GM19239 (cell line): ENCODE data around the gene AFF3.

Source experiments
- DNase-seq: peaks from one replicate; pipeline ENCODE4 v3.0.0; 2011; ENCODE audit warnings: low spot score; ENCODE audit not compliant: insufficient read length
- FAIRE-seq: peaks from 2 replicates; lab custom pipeline; 2011; peaks lifted over from hg19 to GRCh38; lab: Jason Lieb, UNC

Gene AFF3

GRCh38 chr2:100021791-100022340 is 120.5 kb downstream of the AFF3 start:
- no peak for FAIRE-seq

GRCh38 chr2:100019499-100019898 is 122.9 kb downstream of the AFF3 start:
- DNase-seq (no peak), FAIRE-seq (no peak)

More at GRCh38 chr2:100021791-100022340, 120.5 kb downstream of the AFF3 start:
- DNase-seq, result no peak

- DNase-seq, result no peak
- no peak for FAIRE-seq
Measured at GRCh38 chr2:100018341-100019193, 123.8 kb downstream of the AFF3 start.

GRCh38 chr2:100017633-100018032 is 124.8 kb downstream of the AFF3 start:
- FAIRE-seq (no peak), DNase-seq (no peak)

GRCh38 chr2:100016756-100017155 is 125.6 kb downstream of the AFF3 start:
- FAIRE-seq (no peak), DNase-seq (no peak)

GRCh38 chr2:100015849-100016248 is 126.5 kb downstream of the AFF3 start:
- FAIRE-seq, result no peak
- no peak for DNase-seq

GRCh38 chr2:100013892-100014677 is 128.3 kb downstream of the AFF3 start:
- DNase-seq (no peak), FAIRE-seq (no peak)

- FAIRE-seq (no peak), DNase-seq (no peak)
Measured at GRCh38 chr2:100012561-100012960, 129.8 kb downstream of the AFF3 start.

GRCh38 chr2:100011272-100011731 is 131.1 kb downstream of the AFF3 start:
- FAIRE-seq (no peak), DNase-seq (no peak)

GRCh38 chr2:100010606-100011005 is 131.8 kb downstream of the AFF3 start:
- DNase-seq (no peak), FAIRE-seq (no peak)

GRCh38 chr2:100009743-100010142 is 132.6 kb downstream of the AFF3 start:
- FAIRE-seq (no peak), DNase-seq (no peak)

GRCh38 chr2:100008956-100009355 is 133.4 kb downstream of the AFF3 start:
- DNase-seq, result no peak
- no peak for FAIRE-seq

- FAIRE-seq, result no peak
- DNase-seq, result no peak
Measured at GRCh38 chr2:100006516-100006915, 135.9 kb downstream of the AFF3 start.

GRCh38 chr2:100004959-100005387 is 137.4 kb downstream of the AFF3 start:
- DNase-seq (no peak), FAIRE-seq (no peak)

GRCh38 chr2:100004348-100004884 is 138.0 kb downstream of the AFF3 start:
- no peak for DNase-seq
- no peak for FAIRE-seq

- FAIRE-seq (no peak), DNase-seq (no peak)
Measured at GRCh38 chr2:100002059-100002458, 140.3 kb downstream of the AFF3 start.

GRCh38 chr2:100000915-100001707 is 141.3 kb downstream of the AFF3 start:
- DNase-seq, result no peak
- FAIRE-seq, result no peak

GRCh38 chr2:99998651-99999320 is 143.6 kb downstream of the AFF3 start:
- FAIRE-seq (no peak), DNase-seq (no peak)

GRCh38 chr2:99989905-99990304 is 152.5 kb downstream of the AFF3 start:
- no peak for DNase-seq
- no peak for FAIRE-seq
